Mesenchymal stem cell (in vitro differentiated cells and primary cell): Measurements from ENCODE around the gene PPARA. TPM values are rescaled to one million over a fixed set of nuclear protein-coding genes. Genes with fewer than 3 reads are reported as not detected.

Experiments
- DNase-seq: peaks from one replicate; pipeline ENCODE4 v3.0.0-alpha.2; 2013
- H2AFZ ChIP-seq: one replicate; pipeline ENCODE4 v1.6.1; 2013; ENCODE audit warnings: low read depth, mild to moderate bottlenecking, control low read depth, inconsistent platforms, low read length, moderate library complexity
- H2AK5ac ChIP-seq: 2 replicates; pipeline ENCODE4 v1.6.1; 2013; ENCODE audit warnings: low read length, moderate library complexity, mild to moderate bottlenecking, inconsistent platforms; ENCODE audit not compliant: severe bottlenecking
- H2BK120ac ChIP-seq: one replicate; pipeline ENCODE4 v1.6.1; 2013; ENCODE audit warnings: low read depth, mild to moderate bottlenecking, inconsistent platforms, low read length, moderate library complexity
- H2BK12ac ChIP-seq, 2 experiments: one replicate each; pipeline ENCODE4 v1.6.1; 2013; ENCODE audit warnings: inconsistent platforms in 2 of 2, low read length in 2 of 2, mild to moderate bottlenecking in 2 of 2, moderate library complexity in 2 of 2, control low read depth in 1 of 2
- H2BK15ac ChIP-seq: one replicate; pipeline ENCODE4 v1.6.1; 2013; ENCODE audit warnings: mild to moderate bottlenecking, low read depth, inconsistent platforms; ENCODE audit not compliant: poor library complexity, severe bottlenecking
- H2BK5ac ChIP-seq: 2 replicates; pipeline ENCODE4 v1.6.1; 2013; ENCODE audit warnings: low read depth, mild to moderate bottlenecking, low read length, control low read depth, inconsistent platforms; ENCODE audit not compliant: poor library complexity, severe bottlenecking
- H3K14ac ChIP-seq, 2 experiments: one replicate each; pipeline ENCODE4 v1.6.1; 2013; ENCODE audit warnings: inconsistent platforms in 2 of 2, low read length in 2 of 2, control low read depth in 1 of 2, mild to moderate bottlenecking in 1 of 2, moderate library complexity in 1 of 2
- H3K18ac ChIP-seq, 2 experiments: one replicate each; pipeline ENCODE4 v1.6.1; 2013; ENCODE audit warnings: inconsistent platforms in 2 of 2, low read length in 2 of 2, control low read depth in 1 of 2, low read depth in 1 of 2, mild to moderate bottlenecking in 1 of 2
- H3K23ac ChIP-seq, 2 experiments: one replicate each; pipeline ENCODE4 v1.6.1; 2013; ENCODE audit warnings: inconsistent platforms in 2 of 2, low read length in 2 of 2, mild to moderate bottlenecking in 2 of 2, moderate library complexity in 2 of 2, control low read depth in 1 of 2
- H3K27ac ChIP-seq: 2 replicates; pipeline ENCODE4 v1.5.1; 2013; ENCODE audit warnings: mild to moderate bottlenecking, moderate library complexity, low read length, control low read depth, inconsistent platforms; ENCODE audit not compliant: poor library complexity, severe bottlenecking
- H3K27me3 ChIP-seq, 2 experiments: 2 replicates each; pipeline versions ENCODE4 v1.6.1 to v1.7.0; 2013; ENCODE audit warnings: low read length in 2 of 2, mild to moderate bottlenecking in 2 of 2, moderate library complexity in 2 of 2, control low read depth in 1 of 2, inconsistent platforms in 1 of 2; ENCODE audit not compliant: control insufficient read depth in 1 of 2, insufficient read depth in 1 of 2
- H3K36me3 ChIP-seq, 2 experiments: 2 replicates each; pipeline versions ENCODE4 v1.6.1 to v1.7.0; 2013; ENCODE audit warnings: low read length in 2 of 2, control low read depth in 1 of 2, inconsistent platforms in 1 of 2, low read depth in 1 of 2, mild to moderate bottlenecking in 1 of 2; ENCODE audit not compliant: insufficient read depth in 2 of 2, control insufficient read depth in 1 of 2
- H3K4ac ChIP-seq, 2 experiments: one replicate each; pipeline ENCODE4 v1.6.1; 2013; ENCODE audit warnings: inconsistent platforms in 2 of 2, low read length in 2 of 2, mild to moderate bottlenecking in 2 of 2, moderate library complexity in 2 of 2, control low read depth in 1 of 2, low read depth in 1 of 2
- H3K4me1 ChIP-seq: 2 replicates; pipeline ENCODE4 v1.6.1; 2013; ENCODE audit warnings: low read depth, low read length, control low read depth; ENCODE audit not compliant: control insufficient read depth, insufficient read depth
- H3K4me2 ChIP-seq: 2 replicates; pipeline ENCODE4 v1.6.1; 2013; ENCODE audit warnings: low read length, mild to moderate bottlenecking, inconsistent platforms; ENCODE audit not compliant: poor library complexity, severe bottlenecking
- H3K4me3 ChIP-seq, 2 experiments: 2 replicates each; pipeline versions ENCODE4 v1.5.1 to v1.7.0; 2013; ENCODE audit warnings: low read length in 2 of 2, mild to moderate bottlenecking in 2 of 2, control low read depth in 1 of 2, low read depth in 1 of 2; ENCODE audit not compliant: insufficient read depth in 1 of 2
- H3K79me1 ChIP-seq: replicated peaks from 2 replicates; pipeline ENCODE4 v1.6.1; 2013; ENCODE audit warnings: mild to moderate bottlenecking, control low read depth, low read length, inconsistent platforms; ENCODE audit not compliant: poor library complexity, severe bottlenecking
- H3K9ac ChIP-seq: 2 replicates; pipeline ENCODE4 v1.7.0; 2013; ENCODE audit warnings: mild to moderate bottlenecking, low read length, moderate library complexity
- H3K9me3 ChIP-seq: 2 replicates; pipeline ENCODE4 v1.7.0; 2013; ENCODE audit warnings: mild to moderate bottlenecking, low read length; ENCODE audit not compliant: control insufficient read depth
- H4K8ac ChIP-seq: one replicate; pipeline ENCODE4 v1.6.1; 2013; ENCODE audit warnings: inconsistent platforms, mild to moderate bottlenecking, low read length, moderate library complexity
- H4K91ac ChIP-seq: one replicate; pipeline ENCODE4 v1.6.1; 2013; ENCODE audit warnings: mild to moderate bottlenecking, low read length, inconsistent platforms
- WGBS: methylation state at CpG from one replicate; pipeline ENCODE4 v1.1.7; 2013; ENCODE audit warnings: mixed read lengths; 5-methylcytosine and 5-hydroxymethylcytosine counted together
- polyA plus RNA-seq, 2 experiments: library from polyadenylated mRNA; stranded (reverse); fragments of 200-250 nt; gene quantifications; one replicate each; pipeline ENCODE4 v1.2.3, GENCODE V29; 2013

The PPARA gene
- 7.7 TPM for polyA plus RNA-seq (2013, experiment 1 of 2)
- polyA plus RNA-seq (2013, experiment 2 of 2) = 6.9 TPM

DNA sequence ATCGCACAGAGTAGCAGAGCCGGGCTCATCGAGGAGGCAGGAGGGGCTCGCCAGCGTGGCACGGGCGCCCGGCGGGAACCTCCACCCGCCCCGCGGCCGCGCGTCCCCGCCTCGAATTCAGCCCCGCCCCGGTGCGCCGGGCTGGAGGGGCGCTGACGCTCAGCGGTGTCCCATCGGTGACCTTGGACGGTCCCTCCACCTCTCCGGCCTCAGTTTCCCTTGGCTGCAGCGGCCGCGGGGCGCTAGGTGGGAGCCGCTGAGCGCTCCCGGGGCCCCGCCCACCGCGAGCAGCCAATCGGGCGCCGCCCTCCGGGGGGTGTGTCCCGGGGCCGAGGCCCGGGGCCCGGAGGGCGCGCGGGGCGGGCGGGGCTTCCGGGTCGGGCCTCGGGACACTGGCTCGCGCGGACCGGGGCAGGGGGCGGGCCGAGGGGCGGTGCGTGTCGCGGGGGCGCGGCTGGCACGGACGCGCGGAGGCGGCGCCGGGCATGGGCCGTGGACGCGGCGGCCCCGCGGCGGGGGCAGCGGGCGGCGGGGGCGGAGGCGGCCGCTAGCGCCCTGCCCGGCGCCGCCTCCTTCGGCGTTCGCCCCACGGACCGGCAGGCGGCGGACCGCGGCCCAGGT is at the start of gene PPARA:
Gene PPARA, plus strand, starts transcription at position 493 of the 621 bp plus-strand sequence. CDS start 47,858 bp downstream, outside the sequence.
- Histone ChIP-seq H3K4me2 (peak within 1 kb of the TSS; percentile 93), H3K36me3 (peaks cover 16% of the 10 kb centered on the region in 2 experiments), H2BK15ac (peak within 1 kb of the TSS; percentile 75), H3K4me1 (peaks cover 10% of the 10 kb centered on the region), H3K9me3 (no peaks in the 10 kb centered on the region), H4K91ac (peak within 1 kb of the TSS; percentile 49), H3K14ac (peak within 1 kb of the TSS in 1 of 2 experiments; percentile 74), H3K9ac (peak within 1 kb of the TSS; percentile 87), H2AFZ (peak within 1 kb of the TSS; percentile 57), H4K8ac (peak within 1 kb of the TSS; percentile 51), H3K27ac (no peak within 1 kb of the TSS), H3K23ac (no peak within 1 kb of the TSS), H2BK12ac (peak within 1 kb of the TSS in 1 of 2 experiments; percentile 18), H3K4me3 (peak within 1 kb of the TSS; percentile 74 to 91), H2BK120ac (no peak within 1 kb of the TSS), H3K18ac (peak within 1 kb of the TSS; percentile 74 to 89), H3K27me3 (peaks cover 35 to 39% of the 10 kb centered on the region in 2 experiments), H3K79me1 (peaks cover 13% of the 10 kb centered on the region), H2AK5ac (no peak within 1 kb of the TSS), H2BK5ac (no peak within 1 kb of the TSS), H3K4ac (peak within 1 kb of the TSS in 1 of 2 experiments; percentile 40)
- DNase-seq = peak; percentile 74
- 0% methylated on average over 12 of the region's 98 CpGs for WGBS

- no peak overlapping the region for H2AK5ac ChIP-seq
- no peak overlapping the region for H3K14ac ChIP-seq
- H2BK15ac ChIP-seq = no peak overlapping the region
- peaks cover 81 to 91% of the 10 kb centered on the region in 2 experiments for H3K36me3 ChIP-seq
- no peak overlapping the region for H4K8ac ChIP-seq
- H2BK5ac ChIP-seq = no peak overlapping the region
- H3K9ac ChIP-seq = peak overlapping the region; percentile 46
- 92% methylated on average over 11 of the region's 11 CpGs for WGBS
- no peaks in the 10 kb centered on the region for H3K27me3 ChIP-seq
- H2BK120ac ChIP-seq = no peak overlapping the region
- H3K4me2 ChIP-seq = no peak overlapping the region
- H2AFZ ChIP-seq = no peak overlapping the region
- peaks cover 47% of the 10 kb centered on the region for H3K79me1 ChIP-seq
- no peak overlapping the region for H3K27ac ChIP-seq
- no peaks in the 10 kb centered on the region for H3K9me3 ChIP-seq
- no peak overlapping the region for H3K18ac ChIP-seq
- peaks cover 67% of the 10 kb centered on the region for H3K4me1 ChIP-seq
- no peak overlapping the region for H2BK12ac ChIP-seq
- no peak for DNase-seq
- H3K4ac ChIP-seq = no peak overlapping the region
- H4K91ac ChIP-seq = no peak overlapping the region
- H3K4me3 ChIP-seq = no peak overlapping the region
- no peak overlapping the region for H3K23ac ChIP-seq
These were observed 48.2 kb upstream of the PPARA start for GRCh38 chr22:46102159-46102558.

GRCh38 chr22:46102752-46103151 is 47.6 kb upstream of the PPARA start:
- Histone ChIP-seq H3K14ac (no peak overlapping the region), H3K79me1 (peaks cover 45% of the 10 kb centered on the region), H3K9me3 (no peaks in the 10 kb centered on the region), H3K4me3 (no peak overlapping the region), H3K23ac (no peak overlapping the region), H3K4ac (no peak overlapping the region), H2BK15ac (no peak overlapping the region), H4K91ac (no peak overlapping the region), H2AFZ (no peak overlapping the region), H2AK5ac (peak overlapping the region; percentile 39), H3K18ac (no peak overlapping the region), H3K27ac (no peak overlapping the region), H4K8ac (no peak overlapping the region), H2BK12ac (no peak overlapping the region), H3K4me1 (peaks cover 73% of the 10 kb centered on the region), H3K36me3 (peaks cover 82 to 90% of the 10 kb centered on the region in 2 experiments), H3K27me3 (no peaks in the 10 kb centered on the region), H2BK5ac (no peak overlapping the region), H2BK120ac (no peak overlapping the region), H3K9ac (peak overlapping the region; percentile 46), H3K4me2 (no peak overlapping the region)
- DNase-seq = no peak
- 86% methylated on average over 13 of the region's 13 CpGs for WGBS

DNA sequence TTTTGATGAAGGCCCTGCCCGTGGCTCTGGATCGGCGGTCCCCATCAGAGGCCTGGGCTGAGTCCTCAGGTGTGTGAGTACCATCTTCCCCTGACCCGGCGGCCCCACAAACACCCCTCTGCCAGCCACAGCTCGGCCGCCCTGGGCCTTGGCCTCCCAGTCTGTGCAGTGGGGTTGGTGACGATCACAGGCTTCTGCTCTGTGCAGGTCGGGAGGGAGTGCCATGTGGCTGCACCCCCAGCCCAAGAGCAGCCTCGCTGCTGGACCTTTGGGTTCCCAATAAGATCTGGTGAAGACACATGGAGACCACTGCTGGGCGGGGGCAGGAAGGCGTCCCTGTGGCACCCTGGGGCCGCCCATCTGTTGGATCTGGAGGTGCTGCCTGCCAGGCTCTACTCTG is 47.1 kb upstream of the PPARA start:
- H4K8ac ChIP-seq = no peak overlapping the region
- H3K4me1 ChIP-seq = peaks cover 77% of the 10 kb centered on the region
- no peak overlapping the region for H2BK120ac ChIP-seq
- no peak overlapping the region for H3K23ac ChIP-seq
- no peaks in the 10 kb centered on the region for H3K9me3 ChIP-seq
- 90% methylated on average over 13 of the region's 13 CpGs for WGBS
- peak overlapping the region in 1 of 2 experiments; percentile 11 for H3K4me3 ChIP-seq
- no peak overlapping the region for H2BK5ac ChIP-seq
- H3K27me3 ChIP-seq = no peaks in the 10 kb centered on the region
- no peak overlapping the region for H2AFZ ChIP-seq
- H3K4ac ChIP-seq = no peak overlapping the region
- H3K27ac ChIP-seq = no peak overlapping the region
- H3K9ac ChIP-seq = peak overlapping the region; percentile 46
- peaks cover 41% of the 10 kb centered on the region for H3K79me1 ChIP-seq
- H3K4me2 ChIP-seq = no peak overlapping the region
- peaks cover 79 to 89% of the 10 kb centered on the region in 2 experiments for H3K36me3 ChIP-seq
- no peak overlapping the region for H2BK15ac ChIP-seq
- H2BK12ac ChIP-seq = no peak overlapping the region
- no peak overlapping the region for H4K91ac ChIP-seq
- peak overlapping the region; percentile 21 for H2AK5ac ChIP-seq
- H3K14ac ChIP-seq = no peak overlapping the region
- no peak for DNase-seq
- no peak overlapping the region for H3K18ac ChIP-seq
